ENCODE data around the gene NCOA3.

- TF ChIP-seq POLR2AphosphoS5 (IDR thresholded peaks at IDR 0.05) (no peak), CTCF (IDR thresholded peaks at IDR 0.05) (no peak), POLR2A (IDR thresholded peaks at IDR 0.05) (no peak), EP300 (IDR thresholded peaks at IDR 0.05) (no peak)
These were observed 40.5 kb upstream of the NCOA3 start for GRCh38 chr20:47461120-47461685.
